Measurements from ENCODE around the gene DMRT3. TPM values are rescaled to one million over a fixed set of nuclear protein-coding genes. Genes with fewer than 3 reads are reported as not detected.

DMRT3 gene
- total and polyA plus RNA-seq, 4 experiments from 2014 or later, result not detected

- Mint-ChIP-seq H3K27me3 (peaks cover 54 to 58% of the 10 kb centered on the region in 2 donors), H3K9me3 (peaks cover 0 to 6% (median 0%) of the 10 kb centered on the region in 8 donors), H3K4me3 (peak overlapping the region in 4 of 8 donors; percentile 2 to 40 (median 30)), H3K27ac (no peak overlapping the region), H3K36me3 (no peaks in the 10 kb centered on the region), H3K4me1 (peaks cover 6 to 27% (median 11%) of the 10 kb centered on the region in 4 donors)
- no peaks in the 10 kb centered on the region for H3K9me3 ChIP-seq (ENCODE audit: control insufficient read depth in 1 of 2, low read length in 2 of 2)
- intact Hi-C loops (cut with micrococcal nuclease), result no loop called here
- H3K4me1 ChIP-seq (ENCODE audit: insufficient read depth, low read length), result peaks cover 18% of the 10 kb centered on the region
- peaks cover 69% of the 10 kb centered on the region for H3K27me3 ChIP-seq (ENCODE audit: insufficient read depth, low read length)
- H3K27ac ChIP-seq (ENCODE audit: low read depth, low read length), result no peak overlapping the region
- ChIA-PET CTCF (ENCODE audit: partially characterized antibody) (no interaction called here), POLR2A (ENCODE audit: partially characterized antibody) (no interaction called here)
- no peaks in the 10 kb centered on the region for H3K36me3 ChIP-seq (ENCODE audit: insufficient read depth, low read length)
- H3K4me3 ChIP-seq (ENCODE audit: low read length in 2 of 2), result no peak overlapping the region
- no peak for DNase-seq
Measured at GRCh38 chr9:975740-976257, 656 bp upstream of the DMRT3 start.

- H3K4me3 Mint-ChIP-seq, result no peak overlapping the region
- no peak for DNase-seq
- POLR2A ChIA-PET (ENCODE audit: partially characterized antibody), result no interaction called here
Measured at GRCh38 chr9:976943-977837, 735 bp downstream of the DMRT3 start.

GRCh38 chr9:977838-978830, 1.7 kb downstream of the DMRT3 start:
- Mint-ChIP-seq H3K36me3 (no peaks in the 10 kb centered on the region), H3K4me3 (peak overlapping the region in 2 of 8 donors; percentile 20 to 41), H3K9me3 (peaks cover 0 to 6% (median 0%) of the 10 kb centered on the region in 8 donors), H3K27me3 (peaks cover 68 to 74% of the 10 kb centered on the region in 2 donors), H3K4me1 (peaks cover 8 to 26% (median 11%) of the 10 kb centered on the region in 4 donors), H3K27ac (peak overlapping the region in 1 of 7 donors; percentile 40)
- Histone ChIP-seq H3K4me1 (ENCODE audit: insufficient read depth, low read length) (peaks cover 5% of the 10 kb centered on the region), H3K27me3 (ENCODE audit: insufficient read depth, low read length) (peaks cover 69% of the 10 kb centered on the region), H3K27ac (ENCODE audit: low read depth, low read length) (no peak overlapping the region), H3K9me3 (ENCODE audit: control insufficient read depth in 1 of 2, low read length in 2 of 2) (no peaks in the 10 kb centered on the region), H3K4me3 (ENCODE audit: low read length in 2 of 2) (no peak overlapping the region), H3K36me3 (ENCODE audit: insufficient read depth, low read length) (no peaks in the 10 kb centered on the region)
- CTCF ChIA-PET (ENCODE audit: partially characterized antibody), result interaction anchor here (1.0 to 2.5 kb wide), 2 partner anchors 11 to 19 kb away, joined by 3 to 10 read pairs; no protein-coding TSS in a partner anchor
- DNase-seq, result no peak
- intact Hi-C loops (cut with micrococcal nuclease), result no loop called here
- POLR2A ChIA-PET (ENCODE audit: partially characterized antibody), result no interaction called here

More at GRCh38 chr9:976943-977837, 735 bp downstream of the DMRT3 start:
- peaks cover 0 to 6% (median 0%) of the 10 kb centered on the region in 8 donors for H3K9me3 Mint-ChIP-seq
- intact Hi-C loops (cut with micrococcal nuclease), result no loop called here
- Histone ChIP-seq H3K4me3 (ENCODE audit: low read length in 2 of 2) (no peak overlapping the region), H3K27me3 (ENCODE audit: insufficient read depth, low read length) (peaks cover 71% of the 10 kb centered on the region), H3K27ac (ENCODE audit: low read depth, low read length) (no peak overlapping the region), H3K4me1 (ENCODE audit: insufficient read depth, low read length) (peaks cover 9% of the 10 kb centered on the region), H3K36me3 (ENCODE audit: insufficient read depth, low read length) (no peaks in the 10 kb centered on the region), H3K9me3 (ENCODE audit: control insufficient read depth in 1 of 2, low read length in 2 of 2) (no peaks in the 10 kb centered on the region)
- peaks cover 6 to 27% (median 12%) of the 10 kb centered on the region in 4 donors for H3K4me1 Mint-ChIP-seq
- CTCF ChIA-PET (ENCODE audit: partially characterized antibody), result interaction anchor here (2.5 kb wide), 1 partner anchor 20 kb away, joined by 10 read pairs; no protein-coding TSS in a partner anchor
- H3K27ac Mint-ChIP-seq, result no peak overlapping the region
- H3K27me3 Mint-ChIP-seq, result peaks cover 62 to 68% of the 10 kb centered on the region in 2 donors
- no peaks in the 10 kb centered on the region for H3K36me3 Mint-ChIP-seq

GRCh38 chr9:979983-980382, 3.5 kb downstream of the DMRT3 start:
- no peaks in the 10 kb centered on the region for H3K9me3 Mint-ChIP-seq
- intact Hi-C loops (cut with micrococcal nuclease), result no loop called here
- no peak overlapping the region for H3K27ac Mint-ChIP-seq
- Histone ChIP-seq H3K4me3 (ENCODE audit: low read length in 2 of 2) (no peak overlapping the region), H3K9me3 (ENCODE audit: control insufficient read depth in 1 of 2, low read length in 2 of 2) (no peaks in the 10 kb centered on the region), H3K27ac (ENCODE audit: low read depth, low read length) (no peak overlapping the region), H3K27me3 (ENCODE audit: insufficient read depth, low read length) (peaks cover 53% of the 10 kb centered on the region), H3K4me1 (ENCODE audit: insufficient read depth, low read length) (no peaks in the 10 kb centered on the region), H3K36me3 (ENCODE audit: insufficient read depth, low read length) (no peaks in the 10 kb centered on the region)
- peaks cover 0 to 11% (median 3%) of the 10 kb centered on the region in 4 donors for H3K4me1 Mint-ChIP-seq
- no peaks in the 10 kb centered on the region for H3K36me3 Mint-ChIP-seq
- ChIA-PET POLR2A (ENCODE audit: partially characterized antibody) (no interaction called here), CTCF (ENCODE audit: partially characterized antibody) (no interaction called here)
- peaks cover 59 to 66% of the 10 kb centered on the region in 2 donors for H3K27me3 Mint-ChIP-seq
- DNase-seq, result no peak
- H3K4me3 Mint-ChIP-seq, result no peak overlapping the region

GRCh38 chr9:980640-981039, 4.2 kb downstream of the DMRT3 start:
- Mint-ChIP-seq H3K27me3 (peaks cover 53 to 61% of the 10 kb centered on the region in 2 donors), H3K4me1 (peaks cover 0 to 5% (median 3%) of the 10 kb centered on the region in 4 donors), H3K9me3 (no peaks in the 10 kb centered on the region), H3K36me3 (no peaks in the 10 kb centered on the region), H3K4me3 (no peak overlapping the region), H3K27ac (no peak overlapping the region)
- Histone ChIP-seq H3K36me3 (ENCODE audit: insufficient read depth, low read length) (no peaks in the 10 kb centered on the region), H3K27ac (ENCODE audit: low read depth, low read length) (no peak overlapping the region), H3K9me3 (ENCODE audit: control insufficient read depth in 1 of 2, low read length in 2 of 2) (no peaks in the 10 kb centered on the region), H3K4me1 (ENCODE audit: insufficient read depth, low read length) (no peaks in the 10 kb centered on the region), H3K4me3 (ENCODE audit: low read length in 2 of 2) (no peak overlapping the region), H3K27me3 (ENCODE audit: insufficient read depth, low read length) (peaks cover 47% of the 10 kb centered on the region)
- intact Hi-C loops (cut with micrococcal nuclease), result no loop called here
- ChIA-PET POLR2A (ENCODE audit: partially characterized antibody) (no interaction called here), CTCF (ENCODE audit: partially characterized antibody) (no interaction called here)
- no peak for DNase-seq

- Mint-ChIP-seq H3K4me1 (peaks cover 0 to 2% (median under 1%) of the 10 kb centered on the region in 4 donors), H3K27me3 (peaks cover 55 to 60% of the 10 kb centered on the region in 2 donors), H3K4me3 (no peak overlapping the region), H3K27ac (no peak overlapping the region), H3K36me3 (no peaks in the 10 kb centered on the region), H3K9me3 (peaks cover 0 to 1% (median 0%) of the 10 kb centered on the region in 8 donors)
- ChIA-PET POLR2A (ENCODE audit: partially characterized antibody) (no interaction called here), CTCF (ENCODE audit: partially characterized antibody) (no interaction called here)
- no peak for DNase-seq
- no peaks in the 10 kb centered on the region for H3K4me1 ChIP-seq (ENCODE audit: insufficient read depth, low read length)
- H3K36me3 ChIP-seq (ENCODE audit: insufficient read depth, low read length), result no peaks in the 10 kb centered on the region
- peaks cover 40% of the 10 kb centered on the region for H3K27me3 ChIP-seq (ENCODE audit: insufficient read depth, low read length)
- no peak overlapping the region for H3K4me3 ChIP-seq (ENCODE audit: low read length in 2 of 2)
- no peaks in the 10 kb centered on the region for H3K9me3 ChIP-seq (ENCODE audit: control insufficient read depth in 1 of 2, low read length in 2 of 2)
- intact Hi-C loops (cut with micrococcal nuclease), result no loop called here
- no peak overlapping the region for H3K27ac ChIP-seq (ENCODE audit: low read depth, low read length)
Measured at GRCh38 chr9:981491-981898, 5.0 kb downstream of the DMRT3 start.

Measured in CD4-positive, alpha-beta memory T cell (primary cell).